SW480 (cell line): ENCODE results near the gene PHLPP1.

Source experiments
- DNase-seq: peaks from one replicate; pipeline ENCODE4 v3.0.0-alpha.2; 2016; ENCODE audit warnings: low spot score

The PHLPP1 gene

GRCh38 chr18:62810682-62811081, 95.3 kb downstream of the PHLPP1 start:
- no peak for DNase-seq

DNA sequence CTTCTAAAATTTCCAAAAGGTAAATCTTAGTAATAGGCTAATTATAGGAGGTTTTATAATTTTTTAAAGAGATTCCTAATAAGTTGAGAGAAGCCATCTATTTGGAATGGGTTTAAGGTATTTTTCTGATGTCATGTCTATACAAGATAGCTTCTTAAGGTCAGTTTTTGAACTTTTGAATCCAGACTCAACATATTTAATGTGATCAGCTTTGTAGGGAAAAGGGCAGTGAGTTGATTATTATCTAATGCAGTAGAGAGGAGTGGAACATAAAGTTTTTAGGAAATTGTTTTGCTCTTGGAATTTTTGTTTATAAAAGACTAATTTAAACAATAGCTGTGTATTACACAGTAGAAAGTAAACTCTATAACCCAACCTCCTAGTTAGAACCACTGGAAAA, 96.3 kb downstream of the PHLPP1 start:
- DNase-seq: no peak

DNA sequence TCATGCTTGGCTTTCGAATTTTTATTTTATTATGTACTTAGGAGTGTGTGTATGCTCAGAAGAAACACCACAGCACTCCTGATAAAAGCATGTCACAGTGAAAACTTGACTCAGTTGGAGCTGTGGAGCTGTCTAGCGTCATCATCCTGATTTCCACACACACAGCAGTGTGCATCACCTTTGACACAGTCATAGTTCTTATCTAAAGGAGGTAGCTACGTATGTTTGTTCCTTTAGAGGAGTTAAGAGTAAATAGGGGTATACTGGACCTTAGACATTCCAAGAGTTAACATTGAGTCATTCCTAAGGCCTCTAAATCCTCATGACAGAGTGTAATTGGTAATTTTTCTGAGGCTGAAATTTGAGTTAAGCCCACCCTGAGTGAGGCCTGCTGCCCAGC, 96.9 kb downstream of the PHLPP1 start:
- DNase-seq: no peak

GRCh38 chr18:62812876-62813275, 97.5 kb downstream of the PHLPP1 start:
- DNase-seq: no peak

DNA sequence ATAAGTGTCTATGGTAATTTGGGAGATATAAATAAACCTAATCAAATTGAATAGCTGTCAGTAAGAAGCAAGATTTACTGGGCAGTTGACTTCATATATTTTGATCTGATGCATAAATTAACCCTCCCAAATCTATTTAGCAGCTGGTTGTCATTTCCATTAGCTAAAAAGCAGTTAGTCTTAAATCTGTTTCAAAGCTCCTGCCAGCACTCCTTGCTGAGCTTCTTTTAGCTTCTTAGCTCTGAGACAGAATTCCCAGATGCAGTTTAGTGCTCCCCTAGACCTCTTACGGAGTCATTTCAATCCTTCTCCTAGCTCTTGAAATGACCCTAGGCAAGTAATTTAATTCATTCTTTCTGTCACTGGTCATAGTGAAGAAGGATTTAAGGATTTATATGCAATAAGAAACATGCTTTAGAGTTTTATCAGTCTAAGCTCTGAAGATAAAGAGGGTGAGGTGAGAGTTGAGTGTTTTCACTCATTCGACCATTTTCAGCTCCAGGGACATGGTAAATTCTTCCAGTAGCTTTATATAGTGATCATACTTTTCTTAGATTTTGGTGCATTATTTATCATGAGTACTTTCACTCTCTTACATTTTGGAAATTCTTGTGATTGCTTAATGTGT, 98.9 kb downstream of the PHLPP1 start:
- no peak for DNase-seq

GRCh38 chr18:62825382-62825781, 110.0 kb downstream of the PHLPP1 start:
- no peak for DNase-seq

DNA sequence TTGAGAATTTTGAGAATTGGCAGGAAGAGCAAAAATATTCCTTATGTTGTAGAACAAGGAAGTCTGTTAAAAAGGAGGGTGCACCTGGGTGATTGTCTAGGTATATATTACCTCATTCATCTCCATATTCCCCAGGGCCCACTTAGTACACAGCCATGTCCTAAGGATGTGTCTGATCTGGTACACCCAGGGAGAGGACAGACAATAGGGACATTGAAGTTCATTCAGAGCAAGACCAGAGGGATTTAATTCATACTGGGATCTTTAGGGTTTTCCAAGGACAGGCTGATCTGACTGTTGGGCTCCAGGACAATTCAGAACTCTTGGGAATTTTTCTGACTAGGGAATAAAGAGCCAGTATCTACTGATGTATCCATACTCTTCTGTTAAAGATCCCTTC, 112.1 kb downstream of the PHLPP1 start:
- DNase-seq: no peak

- no peak for DNase-seq
These were observed 112.8 kb downstream of the PHLPP1 start for GRCh38 chr18:62828091-62828640.

GRCh38 chr18:62828852-62829251, 113.5 kb downstream of the PHLPP1 start:
- no peak for DNase-seq

- DNase-seq: no peak
These were observed 114.6 kb downstream of the PHLPP1 start for GRCh38 chr18:62829936-62830335.

DNA sequence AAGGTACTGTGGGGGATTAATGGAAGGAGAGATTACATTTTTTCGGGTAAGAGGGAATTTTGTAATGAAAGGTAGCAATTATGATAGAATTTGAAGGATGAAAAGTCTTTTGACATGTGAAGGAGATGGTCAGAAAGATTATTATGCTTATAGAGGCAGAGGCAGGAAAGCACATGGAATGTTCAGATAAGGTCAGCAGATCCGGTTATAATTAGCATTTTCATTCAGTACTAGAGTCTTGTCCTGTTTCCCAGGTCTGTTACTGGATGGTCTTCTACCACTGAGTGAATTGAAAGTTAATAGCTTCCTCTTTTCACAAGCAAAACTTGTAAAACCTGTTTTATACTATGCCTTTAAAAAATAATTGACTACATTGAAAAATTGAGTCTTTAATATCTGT, 116.9 kb downstream of the PHLPP1 start:
- no peak for DNase-seq

DNA sequence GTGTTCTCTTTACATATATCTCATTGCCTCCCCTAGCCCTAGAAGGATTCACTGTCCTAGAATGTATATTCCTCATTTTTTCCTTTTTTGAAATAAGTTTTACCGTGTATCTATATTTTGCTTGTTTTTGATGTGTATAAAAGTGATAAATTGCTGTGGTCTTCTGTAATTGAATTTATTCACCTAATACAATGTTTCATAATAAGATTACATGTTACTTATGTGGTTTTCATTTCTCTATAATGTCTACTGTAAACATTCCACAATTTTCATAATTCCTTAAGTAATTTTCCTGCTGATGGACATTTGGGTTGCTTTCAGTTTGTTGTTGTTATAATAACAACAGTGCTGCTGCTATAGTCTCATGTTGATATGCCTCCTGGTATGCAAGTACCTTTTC, 118.2 kb downstream of the PHLPP1 start:
- no peak for DNase-seq

DNA sequence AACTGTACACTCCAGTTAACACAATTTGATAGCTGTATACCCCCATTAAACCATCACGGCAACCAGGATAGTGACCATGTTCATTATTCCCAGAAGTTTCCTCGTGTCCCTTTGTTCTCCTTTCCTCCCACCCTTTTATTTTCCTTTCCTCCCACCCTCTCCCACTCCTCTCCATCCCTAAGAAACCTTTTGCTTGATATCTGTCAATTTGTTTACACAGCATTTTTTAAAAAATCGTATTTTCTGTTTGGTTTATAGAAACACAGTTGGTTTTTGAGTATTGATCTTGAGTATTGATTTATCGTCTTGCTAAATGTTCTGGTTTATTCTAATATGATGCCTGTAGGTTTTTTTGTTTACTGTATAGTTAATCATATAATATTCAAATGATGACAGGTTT, 119.4 kb downstream of the PHLPP1 start:
- no peak for DNase-seq

GRCh38 chr18:62837011-62837410, 121.7 kb downstream of the PHLPP1 start:
- no peak for DNase-seq

- DNase-seq: no peak
These were observed 123.2 kb downstream of the PHLPP1 start for GRCh38 chr18:62838475-62839098.

GRCh38 chr18:62839874-62840713, 124.8 kb downstream of the PHLPP1 start:
- DNase-seq: no peak

- DNase-seq: no peak
These were observed 126.1 kb downstream of the PHLPP1 start for GRCh38 chr18:62841405-62841804.

DNA sequence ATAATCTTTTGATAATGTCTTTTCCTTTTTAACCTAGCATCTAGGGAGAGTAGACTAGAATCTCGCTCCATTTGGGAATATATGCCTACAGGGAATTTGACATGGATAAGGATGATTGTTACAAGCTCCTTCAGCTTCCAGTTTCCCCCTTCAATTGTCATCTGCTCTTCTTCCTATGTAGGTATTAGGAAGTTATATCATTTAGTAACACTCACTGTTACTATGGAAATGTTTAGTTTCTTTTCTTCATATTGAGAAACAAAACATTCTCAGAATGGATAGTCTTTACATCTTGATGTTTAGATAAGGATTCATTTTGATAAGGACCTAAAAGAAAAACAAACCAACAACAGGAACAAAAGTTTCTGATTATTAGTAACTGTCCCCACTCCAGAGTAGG, 127.6 kb downstream of the PHLPP1 start:
- DNase-seq: no peak

DNA sequence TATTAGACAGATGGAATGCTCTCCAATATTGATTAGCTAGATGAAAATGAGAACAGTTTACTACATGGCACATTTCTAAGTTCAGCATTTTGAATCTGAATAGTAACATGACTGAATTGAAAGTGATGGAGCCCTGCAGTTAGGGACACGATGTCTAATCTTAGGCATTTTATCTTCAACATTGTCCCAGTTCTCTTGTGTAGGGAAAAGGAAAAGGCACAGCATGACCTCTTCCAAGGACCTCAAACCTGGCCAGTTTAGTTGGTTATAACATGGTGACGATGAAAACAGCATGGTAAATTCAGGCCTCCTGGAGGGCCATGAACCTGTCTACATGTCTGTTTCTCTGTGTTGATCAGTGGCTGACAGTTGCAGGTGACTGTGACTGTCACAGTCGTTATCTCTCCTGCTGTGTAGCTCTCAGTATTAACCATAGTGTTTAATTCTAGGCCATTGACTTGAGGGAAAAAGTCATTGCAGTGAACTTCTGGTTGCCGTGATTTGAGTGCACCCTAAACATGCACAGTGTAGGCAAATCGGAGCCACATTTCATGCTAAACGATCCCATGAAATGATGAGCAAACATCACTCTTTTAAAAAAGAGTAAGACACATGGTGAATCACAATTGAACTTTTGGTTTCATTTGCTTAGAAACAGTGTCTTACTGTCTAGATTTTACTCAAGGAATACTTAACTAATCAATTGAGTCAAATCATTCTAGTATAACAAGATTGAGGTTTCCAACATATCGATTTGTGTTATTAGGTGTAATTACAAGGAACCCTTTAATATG, 129.7 kb downstream of the PHLPP1 start:
- no peak for DNase-seq

DNA sequence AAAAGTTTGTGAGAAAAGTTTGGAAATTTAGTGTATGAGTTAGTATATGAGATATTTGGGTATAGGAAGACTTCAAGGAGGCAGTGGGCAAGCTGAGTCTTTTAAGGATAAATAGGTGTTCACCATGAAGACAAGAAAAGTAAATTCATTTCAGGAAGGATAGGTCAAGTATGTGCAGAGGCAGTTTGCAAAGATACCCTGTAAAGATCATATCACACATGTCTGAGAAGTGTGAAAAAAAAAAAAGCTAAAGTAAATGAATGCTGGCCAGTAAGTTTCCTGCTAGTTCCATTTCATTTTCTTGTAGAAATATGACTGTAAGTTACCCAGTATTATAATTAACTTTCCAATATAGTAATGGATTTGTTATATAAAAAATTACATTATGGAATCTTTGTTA, 131.0 kb downstream of the PHLPP1 start:
- DNase-seq: no peak

- no peak for DNase-seq
These were observed 131.7 kb downstream of the PHLPP1 start for GRCh38 chr18:62847081-62847480.

- no peak for DNase-seq
These were observed 133.6 kb downstream of the PHLPP1 start for GRCh38 chr18:62848946-62849345.
